ENCODE data around the gene ARHGAP26. TPM values are rescaled to one million over a fixed set of nuclear protein-coding genes. Genes with fewer than 3 reads are reported as not detected.

ARHGAP26 gene
- total RNA-seq, 3 donors from 2014 or later: 9.1 to 11.7 (median 9.7) TPM

GRCh38 chr5:143238620-143239019, 468.4 kb downstream of the ARHGAP26 start:
- DNase-seq: no peak
- Mint-ChIP-seq H3K9me3 (no peaks in the 10 kb centered on the region), H3K4me1 (ENCODE audit: low read depth) (no peaks in the 10 kb centered on the region), H3K36me3 (ENCODE audit: insufficient read depth) (no peaks in the 10 kb centered on the region), H3K27me3 (ENCODE audit: low read depth) (no peaks in the 10 kb centered on the region), H3K4me3 (no peak overlapping the region)
- no peak for ATAC-seq

DNA sequence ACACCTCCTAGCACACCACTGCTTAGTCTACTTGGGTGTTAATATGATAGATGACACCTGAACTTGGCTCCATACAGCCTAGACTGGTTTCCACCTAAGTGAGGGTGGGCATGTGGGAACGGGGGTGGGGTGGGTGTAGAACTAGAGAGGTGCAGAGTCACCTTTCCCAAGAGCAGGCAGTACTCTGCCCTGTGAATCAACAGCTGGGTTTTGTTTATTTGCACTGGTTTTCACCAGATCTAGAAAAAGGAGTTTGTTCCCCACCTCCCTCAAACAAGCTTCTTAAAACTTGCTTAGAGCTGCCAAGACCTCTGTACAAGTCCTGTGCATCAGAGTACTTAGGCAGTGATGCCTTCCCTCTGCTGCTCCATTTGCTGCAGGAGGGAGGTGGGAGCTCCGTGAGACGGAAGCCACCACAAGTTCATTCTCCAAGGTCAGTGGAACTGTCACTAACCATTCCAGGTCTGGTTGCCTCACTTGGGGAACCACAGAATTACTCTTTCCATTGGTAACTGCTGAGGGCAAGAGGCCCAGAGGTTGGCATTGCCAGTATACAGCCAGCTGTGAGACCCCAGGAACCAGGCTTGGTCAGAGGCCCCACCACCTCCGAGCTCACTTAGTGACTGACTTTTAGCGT, 469.8 kb downstream of the ARHGAP26 start:
- no peak for DNase-seq
- no peak overlapping the region for H3K4me3 Mint-ChIP-seq
- H3K9me3 Mint-ChIP-seq: no peaks in the 10 kb centered on the region
- H3K36me3 Mint-ChIP-seq (ENCODE audit: insufficient read depth): no peaks in the 10 kb centered on the region
- H3K4me1 Mint-ChIP-seq (ENCODE audit: low read depth): no peaks in the 10 kb centered on the region
- no peak for ATAC-seq
- H3K27me3 Mint-ChIP-seq (ENCODE audit: low read depth): no peaks in the 10 kb centered on the region

- H3K4me1 Mint-ChIP-seq (ENCODE audit: low read depth): no peaks in the 10 kb centered on the region
- no peak for ATAC-seq
- peaks cover 3% of the 10 kb centered on the region for H3K9me3 Mint-ChIP-seq
- H3K36me3 Mint-ChIP-seq (ENCODE audit: insufficient read depth): no peaks in the 10 kb centered on the region
- no peak overlapping the region for H3K4me3 Mint-ChIP-seq
- DNase-seq: no peak
- no peaks in the 10 kb centered on the region for H3K27me3 Mint-ChIP-seq (ENCODE audit: low read depth)
These were observed 471.7 kb downstream of the ARHGAP26 start for GRCh38 chr5:143241892-143242291.

GRCh38 chr5:143243103-143243502, 472.9 kb downstream of the ARHGAP26 start:
- peaks cover 3% of the 10 kb centered on the region for H3K9me3 Mint-ChIP-seq
- H3K4me3 Mint-ChIP-seq: no peak overlapping the region
- ATAC-seq (no peak), DNase-seq (no peak)
- H3K4me1 Mint-ChIP-seq (ENCODE audit: low read depth): no peaks in the 10 kb centered on the region
- no peaks in the 10 kb centered on the region for H3K36me3 Mint-ChIP-seq (ENCODE audit: insufficient read depth)
- H3K27me3 Mint-ChIP-seq (ENCODE audit: low read depth): no peaks in the 10 kb centered on the region

DNA sequence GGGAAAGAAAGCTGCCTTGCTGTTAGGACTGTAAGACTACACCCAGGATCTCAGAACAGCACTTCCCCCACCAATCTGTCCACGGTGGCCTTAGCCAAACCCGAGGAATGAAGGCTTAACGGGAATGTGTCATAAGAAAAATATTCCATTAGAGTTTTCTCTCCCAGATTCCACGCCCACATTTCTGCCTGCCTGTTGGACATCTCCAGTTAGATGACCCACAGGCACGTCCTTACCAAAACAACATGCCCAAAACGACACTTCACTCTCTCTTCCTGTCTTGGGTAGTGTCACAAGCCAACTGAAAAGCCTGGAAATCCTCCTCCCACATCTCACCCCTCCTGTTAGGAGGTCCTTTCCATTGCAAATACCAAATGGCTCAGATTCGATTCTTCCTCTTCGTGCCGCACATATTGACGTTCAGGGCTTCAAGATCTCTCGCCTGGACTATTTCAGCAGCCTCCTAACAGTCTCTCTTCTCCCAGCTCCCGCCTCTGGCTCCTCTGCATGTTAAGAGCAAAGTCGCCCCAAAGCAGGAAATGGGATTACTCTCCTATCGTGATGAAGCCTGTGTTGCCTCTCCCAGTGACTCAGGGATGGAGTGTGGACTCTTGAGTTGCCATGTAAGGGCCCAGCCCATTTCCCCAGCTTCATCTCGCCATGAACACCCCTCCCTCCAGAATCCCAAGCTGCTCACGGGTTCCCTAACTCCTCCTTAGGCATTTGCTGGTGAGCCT, 474.0 kb downstream of the ARHGAP26 start:
- Mint-ChIP-seq H3K27me3 (ENCODE audit: low read depth) (no peaks in the 10 kb centered on the region), H3K36me3 (ENCODE audit: insufficient read depth) (no peaks in the 10 kb centered on the region), H3K4me1 (ENCODE audit: low read depth) (no peaks in the 10 kb centered on the region), H3K9me3 (peaks cover 3% of the 10 kb centered on the region), H3K4me3 (no peak overlapping the region)
- DNase-seq: no peak
- ATAC-seq: no peak

DNA sequence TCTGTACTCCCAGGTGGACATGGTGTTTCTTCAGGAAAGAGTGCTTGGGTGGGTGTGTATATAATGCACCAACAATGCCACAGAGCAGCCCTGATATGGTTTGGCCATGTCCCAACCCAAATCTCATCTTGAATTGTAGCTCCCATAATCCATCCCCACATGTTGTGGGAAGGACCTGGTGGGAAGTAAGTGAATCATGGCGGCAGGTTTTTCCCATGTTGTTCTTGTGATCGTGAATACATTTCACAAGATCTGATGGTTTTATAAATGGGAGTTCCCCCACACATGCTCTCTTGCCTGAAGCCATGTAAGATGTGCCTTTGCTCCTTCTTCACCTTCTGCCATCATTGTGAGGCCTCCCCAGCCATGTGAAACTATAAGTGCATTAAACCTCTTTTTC, 474.8 kb downstream of the ARHGAP26 start:
- no peaks in the 10 kb centered on the region for H3K4me1 Mint-ChIP-seq (ENCODE audit: low read depth)
- H3K27me3 Mint-ChIP-seq (ENCODE audit: low read depth): no peaks in the 10 kb centered on the region
- H3K36me3 Mint-ChIP-seq (ENCODE audit: insufficient read depth): no peaks in the 10 kb centered on the region
- peaks cover 3% of the 10 kb centered on the region for H3K9me3 Mint-ChIP-seq
- ATAC-seq (no peak), DNase-seq (no peak)
- H3K4me3 Mint-ChIP-seq: no peak overlapping the region

GRCh38 chr5:143245929-143246561, 475.9 kb downstream of the ARHGAP26 start:
- no peaks in the 10 kb centered on the region for H3K27me3 Mint-ChIP-seq (ENCODE audit: low read depth)
- no peak for ATAC-seq

DNA sequence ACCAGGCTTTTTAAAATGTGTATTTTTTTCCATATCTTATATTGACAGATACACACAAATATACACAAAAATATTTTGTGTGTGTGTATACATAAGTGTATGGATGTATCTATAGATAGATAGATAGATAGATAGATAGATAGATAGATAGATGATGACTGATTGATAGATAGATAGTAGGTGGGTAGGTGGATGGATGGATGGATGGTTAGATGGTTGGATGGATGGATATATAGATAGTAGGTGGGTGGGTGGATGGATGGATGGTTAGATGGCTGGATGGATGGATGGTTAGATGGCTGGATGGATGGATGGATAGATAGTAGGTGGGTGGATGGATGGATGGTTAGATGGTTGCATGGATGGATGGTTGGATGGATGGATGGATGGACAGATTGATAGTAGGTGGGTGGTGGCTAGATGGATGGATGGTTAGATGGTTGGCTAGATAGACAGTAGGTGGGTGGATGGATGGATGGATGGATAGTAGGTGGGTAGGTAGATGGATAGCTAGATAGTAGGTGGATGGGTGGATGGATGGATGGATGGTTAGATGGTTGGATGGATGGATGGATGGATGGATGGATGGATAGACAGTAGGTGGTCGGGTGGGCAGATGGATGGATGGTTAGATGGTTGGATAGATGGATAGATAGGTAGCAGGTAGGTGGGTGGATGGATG, 477.1 kb downstream of the ARHGAP26 start:
- ATAC-seq (no peak), DNase-seq (no peak)
- H3K27me3 Mint-ChIP-seq (ENCODE audit: low read depth): no peaks in the 10 kb centered on the region
- H3K36me3 Mint-ChIP-seq (ENCODE audit: insufficient read depth): no peaks in the 10 kb centered on the region
- H3K4me1 Mint-ChIP-seq (ENCODE audit: low read depth): no peaks in the 10 kb centered on the region
- peaks cover 3% of the 10 kb centered on the region for H3K9me3 Mint-ChIP-seq
- no peak overlapping the region for H3K4me3 Mint-ChIP-seq

More at GRCh38 chr5:143245929-143246561, 475.9 kb downstream of the ARHGAP26 start:
- Mint-ChIP-seq H3K9me3 (peaks cover 3% of the 10 kb centered on the region), H3K4me3 (no peak overlapping the region), H3K4me1 (ENCODE audit: low read depth) (no peaks in the 10 kb centered on the region), H3K36me3 (ENCODE audit: insufficient read depth) (no peaks in the 10 kb centered on the region)
- no peak for DNase-seq

DNA sequence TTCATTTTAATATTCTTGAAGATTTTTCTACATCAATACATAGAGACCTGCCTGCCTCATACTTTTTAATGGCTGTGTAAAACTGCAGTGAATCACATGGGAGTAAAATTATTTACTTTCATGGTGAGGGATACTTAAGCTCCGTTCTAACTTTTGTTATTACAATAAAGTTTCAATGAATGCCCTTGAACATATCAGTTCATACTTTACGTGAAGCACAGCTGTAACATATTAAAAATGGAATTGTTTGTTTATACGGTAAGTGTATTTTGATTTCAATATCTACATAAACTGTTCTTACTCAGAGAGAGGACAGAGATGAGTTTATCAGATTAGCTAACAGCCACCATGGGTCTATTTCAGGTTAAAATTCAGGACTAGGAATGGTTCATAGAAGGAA, 478.2 kb downstream of the ARHGAP26 start:
- Mint-ChIP-seq H3K4me1 (ENCODE audit: low read depth) (no peaks in the 10 kb centered on the region), H3K27me3 (ENCODE audit: low read depth) (no peaks in the 10 kb centered on the region), H3K9me3 (peaks cover 3% of the 10 kb centered on the region), H3K36me3 (ENCODE audit: insufficient read depth) (no peaks in the 10 kb centered on the region), H3K4me3 (no peak overlapping the region)
- DNase-seq (no peak), ATAC-seq (no peak)

- Mint-ChIP-seq H3K36me3 (ENCODE audit: insufficient read depth) (no peaks in the 10 kb centered on the region), H3K9me3 (peaks cover 3% of the 10 kb centered on the region), H3K4me3 (no peak overlapping the region), H3K27me3 (ENCODE audit: low read depth) (no peaks in the 10 kb centered on the region), H3K4me1 (ENCODE audit: low read depth) (no peaks in the 10 kb centered on the region)
- ATAC-seq (no peak), DNase-seq (no peak)
These were observed 478.8 kb downstream of the ARHGAP26 start for GRCh38 chr5:143248822-143249579.

DNA sequence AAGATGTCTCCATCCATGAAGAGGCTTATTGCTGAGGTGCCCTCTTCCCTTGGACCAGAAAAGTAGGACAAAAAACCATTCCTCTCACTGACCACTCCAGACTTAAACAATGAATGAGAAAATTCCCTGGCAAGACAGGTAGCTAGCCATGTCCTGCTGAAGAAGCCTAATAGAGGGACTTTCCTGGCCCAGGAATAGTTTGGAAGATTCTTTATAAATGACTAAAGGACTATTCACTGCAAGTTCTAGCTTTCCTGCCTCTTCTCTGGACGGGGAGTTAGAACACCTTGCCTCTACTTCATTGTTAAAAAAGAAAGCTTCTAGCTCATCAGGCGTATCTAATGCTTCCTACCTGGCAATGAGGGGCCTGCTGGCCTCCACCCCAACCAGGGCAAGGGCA, 479.7 kb downstream of the ARHGAP26 start:
- Mint-ChIP-seq H3K4me3 (no peak overlapping the region), H3K9me3 (peaks cover 3% of the 10 kb centered on the region), H3K27me3 (ENCODE audit: low read depth) (no peaks in the 10 kb centered on the region), H3K36me3 (ENCODE audit: insufficient read depth) (no peaks in the 10 kb centered on the region), H3K4me1 (ENCODE audit: low read depth) (no peaks in the 10 kb centered on the region)
- no peak for DNase-seq
- no peak for ATAC-seq

- ATAC-seq (no peak), DNase-seq (no peak)
- H3K36me3 Mint-ChIP-seq (ENCODE audit: insufficient read depth): no peaks in the 10 kb centered on the region
These were observed 481.0 kb downstream of the ARHGAP26 start for GRCh38 chr5:143251190-143251589.

DNA sequence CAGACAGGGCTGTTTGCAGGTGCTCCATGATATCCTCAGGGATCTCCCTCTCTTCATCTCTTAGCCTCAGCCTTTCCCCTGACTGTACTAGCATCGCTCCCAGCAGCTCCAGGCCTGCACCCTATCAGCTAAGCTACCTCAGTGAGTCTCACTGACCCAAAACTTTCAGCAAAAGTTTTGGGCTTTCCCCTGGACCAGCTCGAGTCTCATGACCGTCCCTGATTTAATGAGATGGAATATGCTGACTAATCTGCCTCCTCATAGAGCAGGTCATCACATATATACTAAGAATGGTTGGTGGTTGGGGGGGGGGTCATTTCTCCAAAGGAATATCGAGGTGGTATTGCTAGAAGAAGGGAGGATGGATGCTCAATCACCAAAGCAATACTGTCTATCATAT, 481.8 kb downstream of the ARHGAP26 start:
- DNase-seq: no peak
- H3K4me1 Mint-ChIP-seq (ENCODE audit: low read depth): no peaks in the 10 kb centered on the region
- H3K27me3 Mint-ChIP-seq (ENCODE audit: low read depth): no peaks in the 10 kb centered on the region
- H3K4me3 Mint-ChIP-seq: no peak overlapping the region
- no peaks in the 10 kb centered on the region for H3K9me3 Mint-ChIP-seq
- ATAC-seq: no peak
- H3K36me3 Mint-ChIP-seq (ENCODE audit: insufficient read depth): no peaks in the 10 kb centered on the region

More at GRCh38 chr5:143251190-143251589, 481.0 kb downstream of the ARHGAP26 start:
- Mint-ChIP-seq H3K27me3 (ENCODE audit: low read depth) (no peaks in the 10 kb centered on the region), H3K9me3 (no peaks in the 10 kb centered on the region), H3K4me1 (ENCODE audit: low read depth) (no peaks in the 10 kb centered on the region), H3K4me3 (no peak overlapping the region)

- Mint-ChIP-seq H3K9me3 (no peaks in the 10 kb centered on the region), H3K4me3 (no peak overlapping the region), H3K27me3 (ENCODE audit: low read depth) (no peaks in the 10 kb centered on the region), H3K4me1 (ENCODE audit: low read depth) (no peaks in the 10 kb centered on the region), H3K36me3 (ENCODE audit: insufficient read depth) (no peaks in the 10 kb centered on the region)
- DNase-seq: no peak
- ATAC-seq: no peak
These were observed 484.6 kb downstream of the ARHGAP26 start for GRCh38 chr5:143254819-143255218.
